Measurements from ENCODE around the gene NAPSA.
A peak's percentile ranks its signal among the peaks of the same experiment; 100 is the strongest.
"Not testable (repeated sequence)": the region's sequence is repeated elsewhere in the genome, so short reads cannot be mapped to it uniquely, and the experiment has no call there.

NAPSA gene

DNA sequence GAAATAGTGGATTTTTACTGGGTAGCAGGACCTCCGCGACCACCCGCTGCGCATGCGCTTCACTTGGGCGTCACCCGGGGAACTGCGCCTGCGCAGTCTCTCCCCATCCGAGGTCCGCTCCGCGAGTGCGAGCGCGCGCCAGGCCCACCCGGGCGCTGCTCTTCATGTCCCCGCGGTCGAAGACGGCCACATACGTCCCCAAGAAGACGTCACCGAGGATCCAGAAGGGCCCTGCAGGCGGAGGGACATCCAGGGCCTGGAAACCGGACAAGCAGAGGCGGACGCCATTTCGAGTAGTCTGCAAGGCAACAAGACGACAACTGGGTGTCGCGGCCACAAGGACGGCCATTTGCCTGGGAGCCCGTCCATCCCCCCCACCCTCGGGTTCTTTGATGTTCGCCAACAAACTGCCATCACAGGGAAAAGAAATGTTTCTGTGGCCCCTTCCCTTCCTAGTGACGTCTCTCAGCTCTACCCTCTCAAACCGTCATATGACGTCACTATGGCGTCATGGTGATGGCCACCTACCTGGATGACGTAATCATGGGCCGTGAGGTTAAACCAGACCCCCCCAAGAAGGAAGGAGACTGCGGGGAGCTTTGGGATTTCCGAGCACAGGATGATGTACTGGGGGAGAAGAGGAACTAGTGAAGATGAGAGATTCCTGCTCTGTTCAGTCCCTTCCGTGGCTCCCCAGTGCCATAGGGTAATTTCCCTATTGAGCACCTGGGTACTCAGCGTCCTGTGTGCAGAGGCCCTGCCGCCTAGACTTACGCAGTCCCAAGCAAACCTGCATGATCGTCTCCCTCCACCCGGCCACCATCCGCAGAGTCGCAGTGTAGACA, 6.7 kb downstream of the NAPSA start:
- no peak for DNase-seq

DNA sequence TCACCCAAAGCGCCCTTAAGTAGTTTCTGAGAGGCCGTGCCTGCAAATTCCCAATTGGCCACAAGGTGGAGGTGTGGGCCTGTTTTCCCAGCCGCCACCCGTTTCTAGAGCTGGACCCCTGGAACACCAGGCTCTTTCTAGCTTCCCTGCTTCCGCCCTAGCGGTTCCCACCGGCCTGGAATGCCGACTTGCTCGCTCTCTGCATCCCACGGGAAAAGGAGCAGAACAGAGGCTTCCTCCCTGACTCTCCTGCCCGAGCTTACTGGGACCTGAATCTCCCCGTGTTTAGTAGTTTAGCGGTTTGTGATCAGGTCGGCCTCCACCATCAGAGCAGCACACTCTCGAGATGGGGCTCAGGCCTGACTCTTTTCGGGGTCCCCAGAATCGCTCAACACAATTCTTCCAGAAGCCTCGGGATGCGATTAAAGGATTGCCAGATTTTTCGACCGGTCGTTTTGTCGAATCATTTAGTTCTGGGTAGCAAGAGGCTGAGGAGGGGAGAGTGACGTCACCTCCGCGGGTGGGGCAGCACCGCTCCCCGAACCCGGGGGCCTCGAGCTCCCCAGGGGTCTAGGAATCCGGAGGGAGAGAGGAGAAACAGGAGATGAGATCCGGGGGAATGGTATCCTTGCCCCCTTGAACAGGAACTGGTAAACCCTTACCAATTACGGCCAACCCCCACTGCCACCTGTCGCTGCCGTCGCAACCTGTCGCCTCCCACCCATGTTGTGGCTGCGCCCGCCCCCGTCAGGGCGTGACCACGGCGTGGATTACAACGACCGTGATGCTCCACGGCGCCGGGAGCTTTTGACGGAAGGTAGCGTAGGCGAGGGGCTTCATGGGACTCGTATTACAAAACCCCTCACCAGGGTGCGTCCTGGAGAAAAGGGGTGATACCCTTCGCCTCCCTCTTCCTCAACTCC, 8.0 kb downstream of the NAPSA start:
- DNase-seq: peak; percentile 76

DNA sequence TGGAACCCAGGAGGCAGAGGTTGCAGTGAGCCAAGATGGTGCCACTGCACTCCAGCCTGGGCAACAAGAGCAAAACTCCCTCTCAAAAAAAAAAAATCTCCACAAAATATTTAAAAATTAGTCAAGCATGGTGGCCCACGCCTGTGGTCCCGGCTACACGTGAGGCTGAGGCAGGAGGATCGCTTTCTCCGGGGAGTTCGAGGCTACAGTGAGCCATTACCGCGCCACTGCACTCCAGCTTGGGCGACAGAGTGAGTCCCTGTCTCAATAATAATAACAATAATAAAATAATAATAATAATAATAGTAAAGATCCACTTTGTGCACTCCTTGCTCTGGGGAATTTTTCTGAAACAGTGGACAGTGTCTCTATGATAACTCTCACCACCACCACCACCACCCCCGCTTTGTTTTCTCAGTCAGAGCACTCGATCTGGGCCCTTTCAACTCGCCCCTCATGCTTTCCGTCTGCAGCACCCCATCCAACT, 8.7 kb downstream of the NAPSA start:
- DNase-seq: no peak

DNA sequence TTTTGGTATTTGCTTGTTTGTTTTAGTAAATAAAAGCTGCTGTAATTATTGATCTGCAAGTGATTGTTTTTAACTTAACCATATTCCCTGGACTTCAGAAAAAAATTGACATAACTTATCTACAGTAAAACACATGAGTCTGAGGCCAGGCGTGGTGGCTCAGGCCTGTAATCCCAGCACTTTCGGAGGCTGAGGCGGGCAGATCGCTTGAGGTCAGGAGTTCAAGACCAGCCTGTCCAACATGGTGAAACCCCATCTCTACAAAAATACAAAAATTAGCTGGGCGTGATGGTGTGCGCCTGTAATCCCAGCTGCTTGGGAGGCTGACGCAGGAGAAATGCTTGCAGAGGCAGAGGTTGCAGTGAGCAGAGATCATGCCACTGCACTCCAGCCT, 12.0 kb downstream of the NAPSA start:
- DNase-seq: not testable (repeated sequence)

DNA sequence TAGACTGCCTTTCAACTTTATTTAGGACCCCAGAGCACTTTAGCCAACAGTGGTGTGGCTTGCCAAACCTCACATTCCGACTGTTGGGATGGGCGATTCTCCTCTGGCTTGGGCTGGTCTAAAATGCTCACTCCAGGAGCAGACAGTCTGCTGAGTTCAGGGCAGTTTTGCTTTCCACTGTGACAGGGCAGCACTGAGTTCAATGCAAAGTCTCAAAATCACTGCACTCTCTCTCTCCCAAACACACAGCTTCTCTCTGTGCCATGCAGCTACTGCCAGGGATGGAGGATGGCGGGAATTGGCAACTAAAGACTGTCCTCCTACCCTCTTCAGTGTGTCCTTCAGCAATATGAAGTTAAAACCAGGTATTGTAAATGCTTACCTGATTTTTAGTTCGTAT, 13.2 kb downstream of the NAPSA start:
- DNase-seq: no peak

DNA sequence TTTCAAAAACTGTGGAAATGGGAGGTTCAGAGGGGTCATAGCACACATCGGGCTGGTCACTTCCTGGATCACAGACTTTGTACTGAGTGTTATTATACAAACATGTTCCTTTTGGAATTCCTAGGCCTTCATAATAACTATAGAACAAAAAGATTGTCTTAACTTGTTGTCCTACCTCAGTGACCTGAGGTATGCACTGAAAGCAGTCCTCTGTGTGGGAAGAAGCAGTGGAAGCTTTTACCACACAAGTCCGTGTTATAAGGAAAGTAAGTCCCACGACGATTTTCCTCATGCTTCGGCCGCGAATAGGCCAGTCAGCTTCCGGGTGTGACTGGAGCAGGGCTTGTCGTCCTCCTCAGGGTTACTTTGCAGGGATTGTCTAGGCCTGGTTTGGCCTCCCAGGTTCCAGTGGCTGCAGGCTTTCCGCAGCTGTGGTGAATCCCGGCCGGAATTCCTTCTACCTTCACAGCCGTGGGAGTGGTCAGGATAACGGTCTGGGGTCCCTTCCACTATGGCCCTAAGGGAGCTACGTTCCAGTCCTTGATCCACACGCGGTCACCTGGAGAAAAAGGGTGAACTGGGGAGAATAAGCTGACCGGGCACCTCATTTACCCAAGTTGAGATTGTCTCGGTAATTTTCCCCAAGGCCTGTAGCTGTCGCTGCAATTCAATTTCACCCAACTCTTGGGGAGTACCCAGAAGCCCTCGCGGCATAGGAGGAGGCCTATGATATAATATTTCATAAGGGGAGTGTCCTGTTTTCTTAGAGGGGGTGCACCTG, 16.0 kb downstream of the NAPSA start:
- DNase-seq: no peak

DNA sequence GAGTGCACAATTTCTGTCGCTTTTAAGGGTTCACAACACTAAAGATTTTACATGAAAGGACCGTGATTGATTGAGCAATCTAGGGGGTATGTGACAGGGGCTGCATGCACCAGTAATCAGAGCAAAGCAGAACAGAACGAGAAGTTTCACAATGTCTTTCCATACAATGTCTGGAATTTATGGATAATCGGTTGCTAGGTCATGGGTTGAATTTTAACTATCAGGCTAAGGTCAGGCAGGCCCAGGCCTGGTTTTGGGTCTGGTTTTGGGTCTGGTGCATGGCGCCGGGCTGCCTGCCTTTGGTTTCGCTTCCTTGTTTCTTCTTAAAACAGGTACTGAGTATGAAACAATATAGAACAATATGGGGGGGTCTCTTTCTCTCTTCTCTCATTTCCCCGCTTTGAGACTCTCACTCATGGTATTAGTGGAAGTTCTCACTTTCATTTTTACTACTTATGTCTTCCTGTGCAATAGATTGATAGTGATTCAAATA, 18.3 kb downstream of the NAPSA start:
- not testable (repeated sequence) for DNase-seq

DNA sequence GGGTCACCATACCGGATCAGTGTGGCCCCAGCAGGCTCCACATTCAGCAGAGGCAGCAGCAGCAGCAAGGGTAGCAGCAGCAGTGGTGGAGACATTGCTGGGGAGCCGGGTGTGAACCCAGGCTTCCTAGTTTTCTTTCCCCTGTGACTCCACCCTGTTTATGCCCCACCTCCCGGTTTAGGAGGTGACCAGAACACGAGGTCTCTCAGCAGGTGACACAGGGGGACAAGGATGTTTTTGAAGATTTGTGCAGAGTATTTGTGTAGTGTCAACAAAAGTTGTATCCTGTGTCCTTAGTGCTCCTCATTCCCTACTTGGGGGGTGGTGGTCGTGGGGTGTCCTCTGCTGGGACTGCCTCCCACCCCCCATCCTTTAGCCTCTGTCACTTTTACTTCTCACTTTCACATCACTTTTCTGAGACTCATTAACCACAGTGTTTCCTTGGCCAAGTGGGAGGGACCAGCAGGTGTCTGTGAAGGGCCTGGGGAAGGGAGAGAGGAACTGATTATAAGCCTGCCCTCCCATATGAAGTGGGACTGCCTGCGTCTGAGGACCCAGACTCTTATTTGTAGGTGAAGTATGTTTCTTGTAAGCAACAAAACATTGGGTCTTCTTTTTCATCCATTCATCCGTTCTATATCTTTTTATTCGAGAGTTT, 20.6 kb downstream of the NAPSA start:
- no peak for DNase-seq

DNA sequence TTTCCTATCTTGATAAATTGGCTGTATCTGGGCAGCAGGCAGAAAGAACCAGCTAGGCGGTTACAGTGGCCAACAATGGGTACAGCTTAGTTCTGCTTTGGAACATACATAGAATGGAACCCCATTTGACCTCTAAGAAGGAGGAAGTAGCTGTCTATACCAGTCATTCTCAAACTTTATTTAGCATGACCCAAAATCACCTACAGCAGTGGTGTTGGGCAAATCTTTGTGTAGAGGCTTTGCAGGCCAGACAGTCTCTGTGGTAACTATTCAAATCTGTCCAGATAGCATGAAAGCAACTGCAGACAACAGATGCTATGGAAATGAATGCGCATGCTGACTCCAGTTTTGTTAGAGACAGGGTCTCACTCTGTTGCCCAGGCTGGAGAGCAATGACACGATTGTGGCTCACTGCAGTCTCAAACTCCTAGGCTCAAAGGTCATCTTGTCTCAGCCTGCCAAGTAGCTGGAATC, 24.3 kb downstream of the NAPSA start:
- no peak for DNase-seq

DNA sequence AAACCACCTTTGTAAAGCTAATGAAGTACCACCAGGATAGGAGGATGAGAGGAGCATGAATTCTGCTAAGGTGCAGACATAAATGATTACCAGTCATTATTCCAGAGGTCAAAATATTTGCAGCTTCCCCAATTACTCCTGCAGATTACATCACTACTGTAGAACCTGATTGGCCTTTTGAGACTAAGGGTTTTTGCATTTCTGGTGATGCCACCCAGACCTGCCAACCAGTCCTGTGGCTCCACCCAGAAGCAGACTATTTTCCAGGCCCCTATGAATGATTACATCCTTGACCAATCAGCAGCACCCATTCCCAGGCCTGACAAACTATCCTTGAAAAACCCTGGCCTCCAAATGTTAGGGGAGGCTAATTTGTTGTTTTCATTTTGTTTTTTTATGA, 25.1 kb downstream of the NAPSA start:
- no peak for DNase-seq

DNA sequence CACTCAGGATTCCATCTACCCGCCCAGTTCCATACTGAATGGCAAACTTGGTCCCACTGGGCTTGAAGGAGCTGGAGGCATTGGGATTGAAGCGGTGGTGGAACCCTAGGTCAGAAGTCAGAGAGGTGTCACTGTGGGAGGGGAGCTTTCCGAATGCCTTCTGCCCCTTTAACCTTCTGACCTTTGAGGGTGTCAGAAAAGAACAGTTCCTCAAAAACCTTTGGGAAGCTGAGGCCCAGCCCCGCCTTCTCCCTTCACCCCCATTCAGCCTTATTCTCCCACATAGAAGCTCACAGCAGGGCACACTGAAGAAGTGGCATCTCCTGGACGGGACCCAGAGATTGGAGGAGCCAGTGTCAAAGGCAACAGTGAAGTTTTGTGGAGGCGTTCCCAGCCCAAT, 28.4 kb downstream of the NAPSA start:
- not testable (repeated sequence) for DNase-seq

DNA sequence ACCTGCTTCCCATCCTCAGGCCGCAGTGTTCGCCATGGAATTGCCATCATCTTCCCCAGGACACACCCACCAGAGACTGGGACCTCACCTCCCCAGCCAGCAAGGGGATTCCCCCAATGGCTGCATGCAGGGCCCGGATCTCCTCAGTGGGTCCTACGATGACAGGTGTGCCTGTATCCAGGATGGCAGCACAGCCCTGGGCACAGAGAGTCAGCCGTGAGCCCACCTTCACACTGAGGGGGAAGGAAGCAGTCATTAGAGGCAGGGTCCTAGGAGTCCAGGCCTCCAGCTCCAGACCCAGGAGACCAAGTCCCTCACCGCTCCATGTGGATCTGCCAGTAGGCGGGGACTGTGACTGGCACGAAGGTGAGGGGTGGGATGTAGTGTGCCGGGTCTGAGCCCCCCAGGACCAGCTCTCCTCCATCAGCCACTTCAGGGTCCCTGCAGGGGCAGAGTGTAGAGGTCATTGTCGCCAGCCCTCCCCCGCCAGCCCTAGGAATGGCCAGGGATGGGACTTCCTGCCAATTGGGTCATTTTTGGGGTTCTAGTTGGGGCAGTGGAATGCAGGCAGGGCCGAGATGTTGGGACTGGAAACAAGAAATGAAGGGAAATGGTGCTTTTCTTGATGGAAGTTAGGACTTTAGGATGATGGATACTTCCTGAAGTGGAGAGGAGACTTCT, 30.6 kb downstream of the NAPSA start:
- no peak for DNase-seq

DNA sequence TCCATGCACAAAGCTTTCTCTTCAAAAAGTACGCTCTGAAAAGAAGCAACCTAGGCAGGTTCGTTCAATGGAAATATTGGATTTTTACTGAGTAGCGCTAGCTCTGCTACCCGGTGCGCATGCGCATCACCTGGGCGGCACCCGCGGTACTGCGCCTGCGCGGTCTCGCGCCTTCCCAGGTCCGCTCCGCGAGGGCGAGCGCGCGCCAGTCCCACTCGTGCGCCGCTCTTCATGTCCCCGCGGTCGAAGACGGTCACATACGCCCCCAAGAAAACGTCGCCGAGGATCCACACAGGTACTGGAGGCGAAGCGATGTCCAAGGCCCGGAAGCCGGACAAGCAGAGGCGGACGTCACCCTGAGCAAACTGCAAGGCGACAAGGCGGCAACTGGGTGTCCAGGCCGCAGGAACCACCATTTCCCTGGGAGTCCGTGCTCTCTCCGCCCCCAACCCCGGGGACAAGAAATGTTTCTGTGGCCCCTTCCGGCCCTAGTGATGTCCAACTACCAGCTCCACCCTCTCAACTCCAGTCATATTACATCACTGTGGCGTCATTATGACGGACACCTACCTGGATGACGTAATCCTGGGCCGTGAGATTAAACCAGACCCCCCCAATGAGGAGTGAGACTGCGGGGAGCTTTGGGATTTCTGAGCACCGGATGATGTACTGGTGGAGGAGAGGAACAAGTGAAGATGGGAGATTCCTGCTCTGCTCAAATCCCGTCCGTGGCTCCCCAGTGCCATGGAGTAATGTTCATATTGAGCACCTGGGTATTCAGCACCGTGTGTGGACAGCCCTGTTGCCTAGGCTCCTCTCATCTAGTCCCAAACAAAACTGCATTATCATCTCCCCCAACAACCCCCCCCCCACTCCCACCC, 31.5 kb downstream of the NAPSA start:
- peak; percentile 86 for DNase-seq

DNA sequence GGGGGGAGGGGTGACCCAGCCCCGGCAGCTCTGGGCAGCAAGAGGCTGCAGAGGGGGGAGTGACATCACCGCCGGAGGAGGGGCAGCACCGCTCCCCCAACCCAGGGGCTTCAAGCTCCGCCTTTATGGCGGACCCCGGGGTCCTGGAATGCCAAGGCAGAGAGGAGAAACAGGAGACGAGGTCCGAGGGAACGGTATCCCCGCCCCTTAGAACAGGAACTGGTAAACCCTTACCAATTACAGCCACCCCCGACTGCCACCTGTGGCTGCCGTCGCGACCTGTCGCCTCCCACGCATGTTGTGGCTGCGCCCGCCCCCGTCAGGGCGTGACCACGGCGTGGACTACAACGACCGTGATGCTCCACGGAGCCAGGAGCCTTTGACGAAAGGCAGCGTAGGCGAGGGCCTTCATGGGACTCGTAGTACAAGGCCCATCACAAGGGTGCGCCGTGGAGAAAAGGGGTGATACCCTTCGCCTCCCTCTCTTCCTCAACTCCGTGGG, 32.2 kb downstream of the NAPSA start:
- DNase-seq: peak; percentile 98

DNA sequence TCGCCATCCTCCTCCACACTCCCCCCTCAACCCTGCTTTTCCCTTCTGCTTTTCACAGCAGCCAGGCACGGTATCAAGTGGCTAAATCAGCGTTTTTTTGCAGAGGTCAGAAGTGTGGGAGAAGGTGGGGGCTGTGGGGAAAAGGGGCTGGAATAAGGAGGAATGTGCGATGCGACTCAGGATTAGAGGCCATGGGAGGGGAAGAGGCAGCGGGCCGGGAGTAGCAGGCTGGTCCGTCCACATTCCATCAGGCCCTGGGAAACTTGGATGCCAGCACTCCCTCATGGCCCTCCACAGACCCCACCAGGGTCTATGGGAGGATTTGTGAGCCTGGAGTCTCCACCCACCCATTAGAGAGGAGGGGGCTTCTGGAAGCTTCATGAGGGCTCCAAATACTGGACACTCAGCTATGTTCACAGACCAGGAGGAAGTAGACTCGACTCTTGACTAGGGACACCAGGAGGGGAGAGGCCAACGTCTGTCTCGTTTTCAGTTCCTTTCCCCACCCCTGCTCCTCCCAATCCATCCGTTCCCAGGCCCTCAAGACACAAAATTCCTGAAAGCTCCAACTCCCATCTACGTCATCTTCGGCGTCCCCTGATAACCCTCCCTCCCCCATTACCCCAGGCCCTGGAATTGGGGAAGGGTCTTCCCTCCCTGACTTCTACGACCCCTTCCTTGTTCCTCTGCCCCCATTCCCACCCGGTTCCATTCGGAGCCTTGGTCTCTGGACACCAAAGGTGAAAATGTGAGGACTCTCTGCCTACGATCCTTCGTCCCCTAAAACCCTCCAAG, 33.0 kb downstream of the NAPSA start:
- DNase-seq: peak; percentile 47

DNA sequence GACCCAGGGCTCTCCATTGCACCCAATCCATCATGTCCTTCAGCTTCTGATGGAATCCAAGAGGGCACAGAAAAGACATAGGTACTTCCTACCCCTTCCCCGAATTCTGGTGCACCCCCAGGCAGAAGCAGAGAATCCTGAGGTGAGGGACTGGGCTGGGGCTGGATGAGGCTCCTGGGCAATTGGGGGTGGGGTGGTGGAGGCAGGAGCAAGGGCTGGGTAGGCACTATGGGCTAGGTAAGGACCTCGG, 33.5 kb downstream of the NAPSA start:
- no peak for DNase-seq

DNA sequence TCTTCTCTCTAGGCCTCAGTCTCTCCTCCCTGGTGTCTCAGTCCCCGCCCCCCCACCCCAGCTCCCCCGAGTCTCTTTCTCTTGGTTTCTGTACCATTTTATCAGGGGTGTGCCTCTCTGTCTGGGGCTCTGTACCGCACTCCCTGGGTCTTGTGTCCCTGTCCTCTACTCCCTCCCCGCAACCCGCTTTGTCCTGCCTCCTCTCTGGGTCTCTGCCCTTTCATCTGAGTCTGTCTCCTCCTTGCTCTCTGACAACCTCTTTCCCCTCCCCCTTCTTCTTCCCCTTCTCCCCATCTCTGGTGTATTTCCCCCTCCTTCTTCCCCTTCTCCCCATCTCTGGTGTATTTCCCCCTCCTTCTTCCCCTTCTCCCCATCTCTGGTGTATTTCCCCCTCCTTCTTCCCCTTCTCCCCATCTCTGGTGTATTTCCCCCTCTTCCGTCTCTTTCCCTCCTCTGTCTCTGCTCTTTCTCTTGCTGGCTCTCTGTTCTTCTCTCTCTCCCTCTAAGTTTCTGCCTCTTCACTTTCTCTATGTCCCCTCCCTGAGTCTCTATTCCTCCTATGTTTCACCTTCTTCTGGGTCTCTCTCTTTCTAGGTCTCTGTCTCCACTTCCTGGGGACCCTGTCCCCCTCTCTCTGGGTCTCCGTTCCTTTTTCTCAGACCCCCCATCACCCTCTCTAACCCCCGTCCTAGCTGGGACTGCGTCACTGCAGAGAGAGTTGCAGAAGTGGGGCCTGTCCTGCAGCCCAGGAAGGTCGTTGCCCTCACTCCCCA, 34.0 kb downstream of the NAPSA start:
- peak; percentile 42 for DNase-seq

DNA sequence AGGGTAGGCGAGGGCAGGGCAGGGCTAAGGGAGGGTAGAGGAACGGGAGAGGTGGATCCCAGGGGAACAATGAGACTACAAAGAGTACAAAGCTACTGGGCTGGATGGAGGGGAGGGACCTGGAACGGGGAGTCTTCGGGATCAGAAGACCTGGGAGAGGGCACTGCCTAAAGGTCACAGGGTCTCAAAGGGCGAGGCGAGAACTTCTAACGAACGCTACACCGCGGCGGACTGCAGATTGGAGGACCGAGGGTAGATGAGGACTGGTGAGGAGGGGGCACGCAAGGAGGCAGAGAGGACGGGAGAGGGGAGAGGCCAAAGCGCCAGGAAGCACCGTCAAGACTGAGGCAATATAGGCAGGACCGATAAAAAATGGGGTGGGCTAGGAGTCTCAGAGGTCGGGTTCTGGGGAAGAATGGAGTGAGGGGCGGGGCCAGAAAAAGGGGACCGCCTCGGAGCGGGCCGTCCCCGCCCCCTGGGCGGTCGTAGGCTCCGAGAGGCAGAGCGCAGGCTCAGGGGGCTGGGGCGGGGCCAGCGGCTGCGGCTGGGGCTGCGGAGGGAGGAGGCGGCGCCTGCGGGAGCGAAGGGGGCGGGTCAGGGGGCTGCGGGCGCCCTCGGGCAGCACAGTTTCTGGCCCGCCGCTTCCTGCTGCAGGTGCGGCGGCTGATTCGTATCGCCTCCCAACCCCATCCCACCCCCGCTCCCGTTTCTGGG, 34.9 kb downstream of the NAPSA start:
- DNase-seq: peak; percentile 93

All from DMS53 (cell line).